Mesenchymal stem cell (in vitro differentiated cells and primary cell): ENCODE results near the gene PTCHD1.

ENCODE experiments used
- DNase-seq: peaks from one replicate; pipeline ENCODE4 v3.0.0-alpha.2; 2013
- H2AFZ ChIP-seq: one replicate; pipeline ENCODE4 v1.6.1; 2013; ENCODE audit warnings: low read depth, mild to moderate bottlenecking, control low read depth, inconsistent platforms, low read length, moderate library complexity
- H2AK5ac ChIP-seq: 2 replicates; pipeline ENCODE4 v1.6.1; 2013; ENCODE audit warnings: low read length, moderate library complexity, mild to moderate bottlenecking, inconsistent platforms; ENCODE audit not compliant: severe bottlenecking
- H2BK120ac ChIP-seq: one replicate; pipeline ENCODE4 v1.6.1; 2013; ENCODE audit warnings: low read depth, mild to moderate bottlenecking, inconsistent platforms, low read length, moderate library complexity
- H2BK12ac ChIP-seq, 2 experiments: one replicate each; pipeline ENCODE4 v1.6.1; 2013; ENCODE audit warnings: inconsistent platforms in 2 of 2, low read length in 2 of 2, mild to moderate bottlenecking in 2 of 2, moderate library complexity in 2 of 2, control low read depth in 1 of 2
- H2BK15ac ChIP-seq: one replicate; pipeline ENCODE4 v1.6.1; 2013; ENCODE audit warnings: mild to moderate bottlenecking, low read depth, inconsistent platforms; ENCODE audit not compliant: poor library complexity, severe bottlenecking
- H2BK5ac ChIP-seq: 2 replicates; pipeline ENCODE4 v1.6.1; 2013; ENCODE audit warnings: low read depth, mild to moderate bottlenecking, low read length, control low read depth, inconsistent platforms; ENCODE audit not compliant: poor library complexity, severe bottlenecking
- H3K14ac ChIP-seq, 2 experiments: one replicate each; pipeline ENCODE4 v1.6.1; 2013; ENCODE audit warnings: inconsistent platforms in 2 of 2, low read length in 2 of 2, control low read depth in 1 of 2, mild to moderate bottlenecking in 1 of 2, moderate library complexity in 1 of 2
- H3K18ac ChIP-seq, 2 experiments: one replicate each; pipeline ENCODE4 v1.6.1; 2013; ENCODE audit warnings: inconsistent platforms in 2 of 2, low read length in 2 of 2, control low read depth in 1 of 2, low read depth in 1 of 2, mild to moderate bottlenecking in 1 of 2
- H3K23ac ChIP-seq, 2 experiments: one replicate each; pipeline ENCODE4 v1.6.1; 2013; ENCODE audit warnings: inconsistent platforms in 2 of 2, low read length in 2 of 2, mild to moderate bottlenecking in 2 of 2, moderate library complexity in 2 of 2, control low read depth in 1 of 2
- H3K27ac ChIP-seq: 2 replicates; pipeline ENCODE4 v1.5.1; 2013; ENCODE audit warnings: mild to moderate bottlenecking, moderate library complexity, low read length, control low read depth, inconsistent platforms; ENCODE audit not compliant: poor library complexity, severe bottlenecking
- H3K27me3 ChIP-seq, 2 experiments: 2 replicates each; pipeline versions ENCODE4 v1.6.1 to v1.7.0; 2013; ENCODE audit warnings: low read length in 2 of 2, mild to moderate bottlenecking in 2 of 2, moderate library complexity in 2 of 2, control low read depth in 1 of 2, inconsistent platforms in 1 of 2; ENCODE audit not compliant: control insufficient read depth in 1 of 2, insufficient read depth in 1 of 2
- H3K36me3 ChIP-seq, 2 experiments: 2 replicates each; pipeline versions ENCODE4 v1.6.1 to v1.7.0; 2013; ENCODE audit warnings: low read length in 2 of 2, control low read depth in 1 of 2, inconsistent platforms in 1 of 2, low read depth in 1 of 2, mild to moderate bottlenecking in 1 of 2; ENCODE audit not compliant: insufficient read depth in 2 of 2, control insufficient read depth in 1 of 2
- H3K4ac ChIP-seq, 2 experiments: one replicate each; pipeline ENCODE4 v1.6.1; 2013; ENCODE audit warnings: inconsistent platforms in 2 of 2, low read length in 2 of 2, mild to moderate bottlenecking in 2 of 2, moderate library complexity in 2 of 2, control low read depth in 1 of 2, low read depth in 1 of 2
- H3K4me1 ChIP-seq: 2 replicates; pipeline ENCODE4 v1.6.1; 2013; ENCODE audit warnings: low read depth, low read length, control low read depth; ENCODE audit not compliant: control insufficient read depth, insufficient read depth
- H3K4me2 ChIP-seq: 2 replicates; pipeline ENCODE4 v1.6.1; 2013; ENCODE audit warnings: low read length, mild to moderate bottlenecking, inconsistent platforms; ENCODE audit not compliant: poor library complexity, severe bottlenecking
- H3K4me3 ChIP-seq, 2 experiments: 2 replicates each; pipeline versions ENCODE4 v1.5.1 to v1.7.0; 2013; ENCODE audit warnings: low read length in 2 of 2, mild to moderate bottlenecking in 2 of 2, control low read depth in 1 of 2, low read depth in 1 of 2; ENCODE audit not compliant: insufficient read depth in 1 of 2
- H3K79me1 ChIP-seq: replicated peaks from 2 replicates; pipeline ENCODE4 v1.6.1; 2013; ENCODE audit warnings: mild to moderate bottlenecking, control low read depth, low read length, inconsistent platforms; ENCODE audit not compliant: poor library complexity, severe bottlenecking
- H3K9ac ChIP-seq: 2 replicates; pipeline ENCODE4 v1.7.0; 2013; ENCODE audit warnings: mild to moderate bottlenecking, low read length, moderate library complexity
- H3K9me3 ChIP-seq: 2 replicates; pipeline ENCODE4 v1.7.0; 2013; ENCODE audit warnings: mild to moderate bottlenecking, low read length; ENCODE audit not compliant: control insufficient read depth
- H4K8ac ChIP-seq: one replicate; pipeline ENCODE4 v1.6.1; 2013; ENCODE audit warnings: inconsistent platforms, mild to moderate bottlenecking, low read length, moderate library complexity
- H4K91ac ChIP-seq: one replicate; pipeline ENCODE4 v1.6.1; 2013; ENCODE audit warnings: mild to moderate bottlenecking, low read length, inconsistent platforms
- WGBS: methylation state at CpG from one replicate; pipeline ENCODE4 v1.1.7; 2013; ENCODE audit warnings: mixed read lengths; 5-methylcytosine and 5-hydroxymethylcytosine counted together

PTCHD1 gene

DNA sequence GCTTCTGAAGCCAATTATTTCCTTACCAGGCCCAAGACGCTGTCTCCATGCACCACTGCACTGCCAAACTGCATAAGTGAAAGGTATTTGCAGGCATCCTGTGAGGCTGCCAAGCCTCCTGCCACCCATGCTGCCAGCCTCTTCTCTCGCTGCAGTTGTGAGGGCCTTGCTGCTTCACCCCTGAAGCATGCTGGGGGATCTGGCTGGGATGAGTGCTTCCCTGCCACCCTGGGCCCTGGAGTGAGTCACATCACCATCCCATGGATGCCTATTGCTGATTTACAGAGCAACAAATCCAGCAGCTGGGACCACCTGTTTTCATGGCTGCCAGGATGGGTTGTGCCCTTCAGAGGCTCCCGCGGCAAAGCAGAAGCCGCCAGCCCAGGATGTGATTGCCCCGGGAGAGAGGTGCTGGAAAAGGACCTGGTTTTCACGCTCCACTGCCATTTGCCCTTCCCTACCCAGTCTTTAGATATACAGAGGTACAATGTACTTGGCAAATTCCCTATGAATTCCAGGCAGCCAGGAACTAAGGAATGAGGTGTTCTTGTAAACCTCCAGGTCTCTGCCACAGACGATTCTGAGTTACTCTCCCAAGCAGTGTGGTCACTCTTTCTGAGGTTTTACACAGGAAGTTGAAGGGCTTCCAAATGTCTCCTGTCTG lies 41.5 kb upstream of the PTCHD1 start:
- Histone ChIP-seq H3K18ac (no peak overlapping the region), H2BK5ac (no peak overlapping the region), H3K27ac (no peak overlapping the region), H3K27me3 (peaks cover 0 to 11% of the 10 kb centered on the region in 2 experiments), H3K36me3 (no peaks in the 10 kb centered on the region), H2BK12ac (no peak overlapping the region), H2AK5ac (no peak overlapping the region), H3K4me2 (no peak overlapping the region), H4K91ac (no peak overlapping the region), H2BK120ac (no peak overlapping the region), H2BK15ac (no peak overlapping the region), H3K23ac (no peak overlapping the region), H3K9ac (no peak overlapping the region), H3K4me1 (peaks cover 3% of the 10 kb centered on the region), H3K4me3 (no peak overlapping the region), H3K4ac (no peak overlapping the region), H3K9me3 (no peaks in the 10 kb centered on the region), H2AFZ (no peak overlapping the region), H3K79me1 (no peaks in the 10 kb centered on the region), H3K14ac (no peak overlapping the region), H4K8ac (no peak overlapping the region)
- 86% methylated on average over 6 of the region's 8 CpGs for WGBS
- DNase-seq = no peak

DNA sequence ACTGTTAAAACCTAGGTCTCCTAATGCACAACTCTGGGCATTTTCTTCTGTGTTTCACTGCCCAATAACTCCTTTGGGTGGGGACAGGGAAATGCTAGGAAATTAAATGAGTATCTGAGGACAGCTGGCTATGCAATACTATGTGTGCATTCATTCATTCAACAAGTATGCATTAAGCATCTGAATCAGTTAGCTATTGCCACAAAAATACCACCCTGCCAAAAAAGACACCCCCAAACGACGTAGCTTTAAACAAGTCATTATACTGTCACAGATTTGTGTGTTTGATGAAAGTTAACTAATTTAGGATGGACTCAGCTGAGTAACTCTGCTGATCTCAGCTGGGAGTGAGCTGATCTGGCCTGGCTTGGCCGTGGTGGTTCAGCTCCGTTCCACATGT lies 29.8 kb upstream of the PTCHD1 start:
- H2BK15ac ChIP-seq = no peak overlapping the region
- H3K27ac ChIP-seq = no peak overlapping the region
- no peak overlapping the region for H3K9ac ChIP-seq
- H3K4ac ChIP-seq = no peak overlapping the region
- no peak for DNase-seq
- no peak overlapping the region for H2AK5ac ChIP-seq
- no peak overlapping the region for H3K4me2 ChIP-seq
- 65% methylated on average over 2 of the region's 4 CpGs for WGBS
- no peak overlapping the region for H2BK5ac ChIP-seq
- no peak overlapping the region for H3K18ac ChIP-seq
- H2AFZ ChIP-seq = no peak overlapping the region
- no peaks in the 10 kb centered on the region for H3K36me3 ChIP-seq
- H3K4me1 ChIP-seq = no peaks in the 10 kb centered on the region
- H3K4me3 ChIP-seq = no peak overlapping the region
- no peak overlapping the region for H4K8ac ChIP-seq
- no peak overlapping the region for H4K91ac ChIP-seq
- H3K79me1 ChIP-seq = no peaks in the 10 kb centered on the region
- H3K27me3 ChIP-seq = peaks cover 0 to 8% of the 10 kb centered on the region in 2 experiments
- no peaks in the 10 kb centered on the region for H3K9me3 ChIP-seq
- H3K23ac ChIP-seq = no peak overlapping the region
- H2BK12ac ChIP-seq = no peak overlapping the region
- H3K14ac ChIP-seq = no peak overlapping the region
- H2BK120ac ChIP-seq = no peak overlapping the region

DNA sequence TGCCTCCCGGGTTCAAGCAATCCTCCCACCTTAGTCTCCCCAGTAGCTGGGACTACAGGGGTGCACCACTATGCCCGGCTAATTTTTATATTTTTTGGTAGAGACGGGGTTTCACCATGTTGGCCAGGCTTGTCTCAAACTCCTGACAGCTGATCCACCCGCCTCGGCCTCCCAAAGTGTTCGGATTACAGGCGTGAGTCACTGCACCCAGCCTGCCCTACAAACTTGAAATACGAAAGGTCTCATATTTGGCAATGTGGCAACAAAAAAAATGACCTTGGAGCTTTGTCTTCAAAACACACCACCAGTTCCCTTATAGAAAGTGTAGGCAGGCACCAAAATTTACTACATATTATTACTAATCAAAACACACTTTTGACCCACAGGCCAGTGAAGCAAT lies 22.9 kb upstream of the PTCHD1 start:
- H3K23ac ChIP-seq = no peak overlapping the region
- no peak overlapping the region for H2AK5ac ChIP-seq
- no peaks in the 10 kb centered on the region for H3K79me1 ChIP-seq
- H3K14ac ChIP-seq = no peak overlapping the region
- no peak overlapping the region for H2BK120ac ChIP-seq
- 87% methylated on average over 8 of the region's 8 CpGs for WGBS
- H3K4me1 ChIP-seq = no peaks in the 10 kb centered on the region
- no peak overlapping the region for H3K18ac ChIP-seq
- H2BK12ac ChIP-seq = no peak overlapping the region
- H3K9ac ChIP-seq = no peak overlapping the region
- no peak overlapping the region for H2BK5ac ChIP-seq
- no peak overlapping the region for H3K4ac ChIP-seq
- DNase-seq = no peak
- no peak overlapping the region for H4K8ac ChIP-seq
- no peak overlapping the region for H3K27ac ChIP-seq
- no peak overlapping the region for H2BK15ac ChIP-seq
- no peak overlapping the region for H4K91ac ChIP-seq
- no peak overlapping the region for H2AFZ ChIP-seq
- no peaks in the 10 kb centered on the region for H3K9me3 ChIP-seq
- H3K36me3 ChIP-seq = no peaks in the 10 kb centered on the region
- peaks cover 0 to 16% of the 10 kb centered on the region in 2 experiments for H3K27me3 ChIP-seq
- H3K4me3 ChIP-seq = no peak overlapping the region
- no peak overlapping the region for H3K4me2 ChIP-seq

DNA sequence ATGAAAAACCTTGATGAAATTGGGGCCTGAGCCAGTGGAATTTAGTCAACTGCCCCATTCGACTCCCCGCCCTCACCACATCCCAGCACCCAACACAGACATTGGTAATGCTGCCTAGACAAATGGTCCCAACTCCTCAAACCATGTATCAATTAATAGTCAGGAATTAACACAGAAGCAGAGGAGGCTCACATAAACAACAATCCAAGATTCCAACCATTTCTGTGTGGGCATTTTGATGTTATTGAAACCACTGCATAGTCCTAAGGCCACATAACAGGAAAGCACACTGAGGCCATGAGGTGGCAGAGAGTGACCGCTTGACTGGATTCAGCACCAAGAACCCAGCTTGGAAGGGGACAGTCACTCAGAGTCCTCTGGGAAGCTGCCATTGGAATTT lies 22.5 kb upstream of the PTCHD1 start:
- H3K27me3 ChIP-seq = peaks cover 0 to 15% of the 10 kb centered on the region in 2 experiments
- no peaks in the 10 kb centered on the region for H3K79me1 ChIP-seq
- H2AFZ ChIP-seq = no peak overlapping the region
- no peak for DNase-seq
- H3K9ac ChIP-seq = no peak overlapping the region
- H4K91ac ChIP-seq = no peak overlapping the region
- H2BK15ac ChIP-seq = no peak overlapping the region
- H3K4me3 ChIP-seq = no peak overlapping the region
- no peak overlapping the region for H3K23ac ChIP-seq
- no peak overlapping the region for H4K8ac ChIP-seq
- no peak overlapping the region for H3K4ac ChIP-seq
- H3K4me2 ChIP-seq = no peak overlapping the region
- H2AK5ac ChIP-seq = no peak overlapping the region
- no peak overlapping the region for H2BK5ac ChIP-seq
- H3K18ac ChIP-seq = no peak overlapping the region
- no peaks in the 10 kb centered on the region for H3K4me1 ChIP-seq
- no peak overlapping the region for H3K27ac ChIP-seq
- H3K14ac ChIP-seq = no peak overlapping the region
- WGBS = 88% methylated on average over 1 of the region's 3 CpGs
- H3K36me3 ChIP-seq = no peaks in the 10 kb centered on the region
- no peaks in the 10 kb centered on the region for H3K9me3 ChIP-seq
- no peak overlapping the region for H2BK12ac ChIP-seq
- no peak overlapping the region for H2BK120ac ChIP-seq
